ENCODE measurements around the gene FILIP1L. TPM values are rescaled to one million over a fixed set of nuclear protein-coding genes. Genes with fewer than 3 reads are reported as not detected.
"Not testable (repeated sequence)": the region's sequence is repeated elsewhere in the genome, so short reads cannot be mapped to it uniquely, and the experiment has no call there.

Gene FILIP1L
- total RNA-seq, 1 experiment from 2014 or later: 29.0 TPM

- DNase-seq (ENCODE audit: low spot score): no peak
These were observed 270.6 kb downstream of the FILIP1L start for GRCh38 chr3:99843590-99844258.

GRCh38 chr3:99842826-99843589 lies 271.3 kb downstream of the FILIP1L start:
- peak; percentile 49 for DNase-seq (ENCODE audit: low spot score)

GRCh38 chr3:99841949-99842348 lies 272.4 kb downstream of the FILIP1L start:
- not testable (repeated sequence) for DNase-seq (ENCODE audit: low spot score)

- DNase-seq (ENCODE audit: low spot score): no peak
These were observed 274.7 kb downstream of the FILIP1L start for GRCh38 chr3:99839613-99840012.

- no peak for DNase-seq (ENCODE audit: low spot score)
These were observed 275.5 kb downstream of the FILIP1L start for GRCh38 chr3:99838755-99839154.

- DNase-seq (ENCODE audit: low spot score): no peak
These were observed 276.6 kb downstream of the FILIP1L start for GRCh38 chr3:99837715-99838114.

- no peak for DNase-seq (ENCODE audit: low spot score)
These were observed 277.6 kb downstream of the FILIP1L start for GRCh38 chr3:99836681-99837080.

GRCh38 chr3:99834211-99834957 lies 279.9 kb downstream of the FILIP1L start:
- no peak for DNase-seq (ENCODE audit: low spot score)

GRCh38 chr3:99833617-99834205 lies 280.6 kb downstream of the FILIP1L start:
- no peak for DNase-seq (ENCODE audit: low spot score)

- no peak for DNase-seq (ENCODE audit: low spot score)
These were observed 284.5 kb downstream of the FILIP1L start for GRCh38 chr3:99829844-99830243.

- peak; percentile 54 for DNase-seq (ENCODE audit: low spot score)
These were observed 289.2 kb downstream of the FILIP1L start for GRCh38 chr3:99825004-99825640.

- no peak for DNase-seq (ENCODE audit: low spot score)
These were observed 290.3 kb downstream of the FILIP1L start for GRCh38 chr3:99823723-99824711.

GRCh38 chr3:99818818-99819217 lies 295.5 kb downstream of the FILIP1L start:
- DNase-seq (ENCODE audit: low spot score): no peak

- DNase-seq (ENCODE audit: low spot score): peak; percentile 82
These were observed 296.7 kb downstream of the FILIP1L start, which contains the start of gene CMSS1 for GRCh38 chr3:99817437-99818240. CMSS1 (plus strand) TSS chr3:99817862.

GRCh38 chr3:99817047-99817436 lies 297.3 kb downstream of the FILIP1L start:
- DNase-seq (ENCODE audit: low spot score): no peak

- no peak for DNase-seq (ENCODE audit: low spot score)
These were observed 303.9 kb downstream of the FILIP1L start for GRCh38 chr3:99810403-99810802.

GRCh38 chr3:99809565-99809964 lies 304.7 kb downstream of the FILIP1L start:
- no peak for DNase-seq (ENCODE audit: low spot score)

GRCh38 chr3:99808163-99808794 lies 306.0 kb downstream of the FILIP1L start:
- peak; percentile 71 for DNase-seq (ENCODE audit: low spot score)

- DNase-seq (ENCODE audit: low spot score): no peak
These were observed 309.1 kb downstream of the FILIP1L start for GRCh38 chr3:99805160-99805559.

Data from A172 (cell line).